Colonic mucosa (tissue), 4 donors: ENCODE measurements around the gene NEU2. TPM values are rescaled to one million over a fixed set of nuclear protein-coding genes. Genes with fewer than 3 reads are reported as not detected.

Experiments
- DNase-seq: peaks from one replicate; pipeline ENCODE4 v3.0.0-alpha.2; 2020
- H3K27ac ChIP-seq: fragments of 200-600 bp; one replicate; pipeline ENCODE4 v1.8.0; 2021
- H3K27me3 ChIP-seq: fragments of 200-600 bp; one replicate; pipeline ENCODE4 v1.8.0; 2021
- H3K36me3 ChIP-seq: fragments of 200-600 bp; one replicate; pipeline ENCODE4 v1.8.0; 2021
- H3K4me1 ChIP-seq: fragments of 200-600 bp; one replicate; pipeline ENCODE4 v1.8.0; 2021; ENCODE audit warnings: mild to moderate bottlenecking
- H3K4me3 ChIP-seq: fragments of 200-600 bp; one replicate; pipeline ENCODE4 v1.8.0; 2021
- H3K9ac ChIP-seq, 2 donors: one replicate each; pipeline ENCODE4 v1.7.0; 2013; ENCODE audit warnings: control low read depth in 2 of 2, low read depth in 2 of 2, low read length in 2 of 2
- H3K9me3 ChIP-seq: fragments of 200-600 bp; one replicate; pipeline ENCODE4 v1.8.0; 2021
- intact Hi-C: fragments of 100-400 bp; cut with DNase I; formaldehyde crosslinking; loops from one replicate; pipeline ENCODE4 v1.14.1; 2022
- total RNA-seq, 2 donors: library from RNA; stranded (reverse); fragmentation: NEBNext Ultra II Directional in 1 of 2; extraction: Animal tissue kit (Norgen Biotek cat#: 25700) in 1 of 2; gene quantifications; one replicate each; pipeline ENCODE4 v1.2.1, GENCODE V29; 2021
- TF ChIP-seq, protein P1 (sequence below): fragments of 200-600 bp; IDR thresholded peaks from one replicate; pipeline ENCODE4 v1.8.0; 2022; ENCODE audit warnings: antibody characterized with exemption, mild to moderate bottlenecking
- donor health status: healthy.
- donor health status: DM: no; HTN: no; CAD: no.
- donor health status: DM: no; HTN: no; CAD: no.

Gene NEU2
- not detected for total RNA-seq

DNA sequence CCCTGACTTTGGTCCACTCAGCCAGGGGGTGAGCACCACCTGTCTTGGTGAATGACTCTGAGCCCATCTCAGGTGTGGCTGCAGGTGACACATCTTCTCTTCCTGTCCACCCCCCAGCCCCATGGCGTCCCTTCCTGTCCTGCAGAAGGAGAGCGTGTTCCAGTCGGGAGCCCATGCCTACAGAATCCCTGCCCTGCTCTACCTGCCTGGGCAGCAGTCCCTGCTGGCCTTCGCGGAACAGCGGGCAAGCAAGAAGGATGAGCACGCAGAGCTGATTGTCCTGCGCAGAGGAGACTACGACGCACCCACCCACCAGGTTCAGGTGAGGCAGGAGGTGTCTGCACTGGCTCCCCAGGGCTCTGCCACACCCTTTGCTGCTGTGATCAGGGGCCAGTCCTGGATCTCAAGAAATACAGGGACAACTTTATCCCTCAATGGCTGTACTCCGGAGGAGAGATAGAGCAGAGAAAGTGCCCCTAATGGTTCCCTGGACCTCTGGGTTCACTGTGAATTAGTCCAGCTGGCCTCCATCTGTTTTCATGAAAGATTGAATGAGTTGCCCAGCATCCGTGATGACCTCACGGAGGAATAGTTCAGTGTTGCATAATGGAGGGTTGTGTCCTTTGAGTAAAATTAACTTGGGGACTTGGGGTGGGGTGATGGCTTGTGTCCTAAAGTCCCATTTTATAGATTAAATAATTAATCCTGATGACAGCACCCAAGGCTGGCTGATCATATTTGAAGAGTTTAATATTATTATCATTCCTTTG is at the start of gene NEU2:
NEU2 (plus strand) TSS at position 122 of the 770 bp plus-strand sequence; CDS start at position 122, 0 bp downstream.
- intact Hi-C loops = loop anchor here (5.0 kb wide), 1 partner anchor 180 kb away; no protein-coding TSS in a partner anchor
- Histone ChIP-seq H3K27me3 (no peaks in the 10 kb centered on the region), H3K9me3 (no peaks in the 10 kb centered on the region), H3K9ac (no peak within 1 kb of the TSS), H3K36me3 (no peaks in the 10 kb centered on the region), H3K4me1 (no peaks in the 10 kb centered on the region), H3K4me3 (no peak within 1 kb of the TSS), H3K27ac (no peak within 1 kb of the TSS)
- DNase-seq = no peak
- TF ChIP-seq, protein P1, sequence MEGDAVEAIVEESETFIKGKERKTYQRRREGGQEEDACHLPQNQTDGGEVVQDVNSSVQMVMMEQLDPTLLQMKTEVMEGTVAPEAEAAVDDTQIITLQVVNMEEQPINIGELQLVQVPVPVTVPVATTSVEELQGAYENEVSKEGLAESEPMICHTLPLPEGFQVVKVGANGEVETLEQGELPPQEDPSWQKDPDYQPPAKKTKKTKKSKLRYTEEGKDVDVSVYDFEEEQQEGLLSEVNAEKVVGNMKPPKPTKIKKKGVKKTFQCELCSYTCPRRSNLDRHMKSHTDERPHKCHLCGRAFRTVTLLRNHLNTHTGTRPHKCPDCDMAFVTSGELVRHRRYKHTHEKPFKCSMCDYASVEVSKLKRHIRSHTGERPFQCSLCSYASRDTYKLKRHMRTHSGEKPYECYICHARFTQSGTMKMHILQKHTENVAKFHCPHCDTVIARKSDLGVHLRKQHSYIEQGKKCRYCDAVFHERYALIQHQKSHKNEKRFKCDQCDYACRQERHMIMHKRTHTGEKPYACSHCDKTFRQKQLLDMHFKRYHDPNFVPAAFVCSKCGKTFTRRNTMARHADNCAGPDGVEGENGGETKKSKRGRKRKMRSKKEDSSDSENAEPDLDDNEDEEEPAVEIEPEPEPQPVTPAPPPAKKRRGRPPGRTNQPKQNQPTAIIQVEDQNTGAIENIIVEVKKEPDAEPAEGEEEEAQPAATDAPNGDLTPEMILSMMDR = no peak

DNA sequence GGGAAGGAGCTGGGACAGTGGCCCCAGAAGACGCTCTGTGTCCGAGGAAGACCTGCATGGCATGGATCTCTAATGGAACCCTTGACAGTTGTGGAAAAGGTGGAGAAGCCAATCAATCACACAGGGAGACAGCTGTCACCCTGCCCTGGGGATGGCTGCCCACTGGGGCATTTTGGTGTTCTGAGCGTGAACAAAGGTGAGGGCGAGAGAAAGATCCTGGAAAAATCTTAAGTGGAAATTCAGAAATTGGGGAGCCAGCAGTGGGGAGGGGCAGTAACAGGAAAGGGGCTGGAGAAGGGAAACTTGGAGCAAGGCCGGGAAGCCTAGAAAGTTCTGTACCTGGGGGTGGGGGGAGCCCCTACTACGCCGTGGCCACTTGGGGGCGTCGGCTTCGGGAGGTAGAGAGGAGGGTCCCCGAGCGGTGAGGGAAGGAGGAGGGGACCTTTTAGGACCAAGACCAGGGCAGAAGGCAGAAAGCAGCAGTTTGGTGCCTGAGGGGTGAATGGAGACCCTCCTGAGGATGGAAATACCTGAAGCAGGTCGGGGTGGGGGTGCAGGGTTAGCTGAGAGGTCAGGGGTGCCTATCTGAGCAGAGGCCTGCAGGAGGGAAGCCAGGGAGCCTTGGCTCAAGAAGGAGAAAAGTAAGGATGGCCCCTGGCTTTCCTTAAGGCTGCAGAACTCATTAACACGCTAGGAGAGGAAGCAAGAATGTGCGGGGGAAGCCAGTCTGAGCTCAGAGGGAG is 49.4 kb upstream of the NEU2 start:
- DNase-seq = peak; percentile 13
- no peaks in the 10 kb centered on the region for H3K27me3 ChIP-seq
- H3K4me1 ChIP-seq = peaks cover 4% of the 10 kb centered on the region
- H3K9me3 ChIP-seq = no peaks in the 10 kb centered on the region
- H3K9ac ChIP-seq = no peak overlapping the region
- TF ChIP-seq, protein P1 = no peak
- intact Hi-C loops = no loop called here
- no peak overlapping the region for H3K4me3 ChIP-seq
- H3K27ac ChIP-seq = no peak overlapping the region
- H3K36me3 ChIP-seq = no peaks in the 10 kb centered on the region

DNA sequence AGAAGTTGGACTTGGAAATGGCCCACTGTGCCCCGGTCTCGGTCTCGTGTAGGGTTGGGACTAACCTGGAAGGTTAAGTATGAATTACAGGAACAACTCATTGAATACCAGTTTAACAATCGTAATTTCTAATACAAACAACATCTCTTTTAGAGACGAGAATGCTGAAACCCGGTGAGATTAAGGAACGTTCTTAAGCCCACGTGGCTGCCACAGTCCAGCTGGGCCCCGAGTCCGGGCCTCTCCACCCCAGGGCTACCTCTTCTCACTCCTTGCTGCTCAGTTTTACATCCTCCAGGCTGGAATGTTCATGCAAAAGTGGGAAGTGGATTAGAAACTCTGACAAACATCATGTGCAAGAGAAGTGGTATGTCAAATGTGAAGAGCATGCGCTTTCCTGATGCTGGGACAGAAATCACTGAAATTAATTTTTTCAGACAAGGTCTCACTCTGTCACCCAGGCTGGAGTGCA is 48.8 kb upstream of the NEU2 start:
- no peaks in the 10 kb centered on the region for H3K9me3 ChIP-seq
- H3K9ac ChIP-seq = no peak overlapping the region
- H3K36me3 ChIP-seq = no peaks in the 10 kb centered on the region
- no peaks in the 10 kb centered on the region for H3K27me3 ChIP-seq
- H3K4me3 ChIP-seq = no peak overlapping the region
- DNase-seq = no peak
- intact Hi-C loops = no loop called here
- TF ChIP-seq, protein P1 = no peak
- no peak overlapping the region for H3K27ac ChIP-seq
- peaks cover 4% of the 10 kb centered on the region for H3K4me1 ChIP-seq

DNA sequence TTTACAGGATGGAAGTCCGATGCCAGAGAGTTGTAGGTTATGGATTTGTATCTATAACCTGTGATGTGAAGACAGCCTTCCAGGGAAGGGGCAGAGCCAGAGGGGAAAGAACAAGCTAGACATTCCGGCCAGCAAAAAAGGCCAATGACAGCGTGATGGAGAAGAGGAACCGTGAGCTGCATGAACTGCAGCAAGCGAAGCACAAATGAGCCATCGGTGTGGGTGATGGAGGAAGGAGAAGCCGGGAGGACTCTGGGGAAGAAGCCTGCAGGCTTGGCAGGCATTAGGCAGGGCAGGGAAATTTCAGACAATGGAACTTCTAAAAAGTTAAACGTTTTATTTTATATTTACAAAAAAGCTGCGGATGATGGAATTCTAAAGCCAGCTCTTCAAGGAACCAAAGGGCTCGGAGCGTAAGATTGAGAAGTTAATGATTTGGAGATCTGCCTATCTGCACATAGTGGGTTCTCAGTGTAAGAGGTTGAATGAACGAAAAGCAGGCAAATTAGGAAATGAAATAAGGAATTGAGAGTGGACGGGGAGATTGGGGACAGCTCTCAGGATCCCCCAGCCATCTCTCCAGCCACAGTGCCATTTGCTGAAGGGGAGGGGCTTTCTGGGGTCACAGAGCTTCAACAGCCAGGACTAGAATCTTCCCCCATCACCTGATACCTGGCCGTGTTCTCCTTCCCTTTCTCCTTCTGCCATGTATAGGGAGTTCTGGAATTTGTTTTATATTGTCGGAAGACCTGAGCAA is 47.8 kb upstream of the NEU2 start:
- H3K4me3 ChIP-seq = no peak overlapping the region
- intact Hi-C loops = no loop called here
- H3K27me3 ChIP-seq = no peaks in the 10 kb centered on the region
- H3K9me3 ChIP-seq = no peaks in the 10 kb centered on the region
- no peak for DNase-seq
- H3K27ac ChIP-seq = no peak overlapping the region
- no peak overlapping the region for H3K9ac ChIP-seq
- H3K36me3 ChIP-seq = no peaks in the 10 kb centered on the region
- TF ChIP-seq, protein P1 = no peak
- H3K4me1 ChIP-seq = peaks cover 4% of the 10 kb centered on the region

DNA sequence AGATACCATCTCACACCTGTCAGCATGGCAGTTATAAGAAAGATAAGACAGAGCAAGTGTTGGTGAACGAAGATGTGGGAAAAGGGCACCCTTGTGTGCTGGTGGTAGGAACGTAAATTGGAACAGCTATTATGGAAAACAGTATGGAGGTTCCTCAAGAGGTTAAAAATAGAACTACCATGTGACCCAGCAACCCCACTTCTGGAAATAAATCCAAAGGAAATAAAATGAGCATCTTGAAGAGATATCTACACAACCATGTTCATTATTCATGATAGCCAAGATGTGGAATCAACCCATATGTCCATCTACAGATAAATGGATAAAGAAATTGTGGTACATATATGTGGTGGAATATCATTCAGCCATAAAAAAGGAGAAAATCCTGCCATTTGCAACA is 46.3 kb upstream of the NEU2 start:
- H3K9ac ChIP-seq = no peak overlapping the region
- no peaks in the 10 kb centered on the region for H3K9me3 ChIP-seq
- no peaks in the 10 kb centered on the region for H3K27me3 ChIP-seq
- H3K4me3 ChIP-seq = no peak overlapping the region
- peaks cover 4% of the 10 kb centered on the region for H3K4me1 ChIP-seq
- H3K27ac ChIP-seq = no peak overlapping the region
- no peaks in the 10 kb centered on the region for H3K36me3 ChIP-seq
- TF ChIP-seq, protein P1 = no peak
- intact Hi-C loops = no loop called here
- DNase-seq = no peak
